Measurements from ENCODE around the gene TLR7. TPM values are rescaled to one million over a fixed set of nuclear protein-coding genes. Genes with fewer than 3 reads are reported as not detected.
A peak's percentile ranks its signal among the peaks of the same experiment; 100 is the strongest.

TLR7 gene
- under 0.01 TPM in 1 of 2 replicates, not detected in the other for total RNA-seq (2014; rRNA removed)
- not detected for polyA plus RNA-seq (2012)

DNA sequence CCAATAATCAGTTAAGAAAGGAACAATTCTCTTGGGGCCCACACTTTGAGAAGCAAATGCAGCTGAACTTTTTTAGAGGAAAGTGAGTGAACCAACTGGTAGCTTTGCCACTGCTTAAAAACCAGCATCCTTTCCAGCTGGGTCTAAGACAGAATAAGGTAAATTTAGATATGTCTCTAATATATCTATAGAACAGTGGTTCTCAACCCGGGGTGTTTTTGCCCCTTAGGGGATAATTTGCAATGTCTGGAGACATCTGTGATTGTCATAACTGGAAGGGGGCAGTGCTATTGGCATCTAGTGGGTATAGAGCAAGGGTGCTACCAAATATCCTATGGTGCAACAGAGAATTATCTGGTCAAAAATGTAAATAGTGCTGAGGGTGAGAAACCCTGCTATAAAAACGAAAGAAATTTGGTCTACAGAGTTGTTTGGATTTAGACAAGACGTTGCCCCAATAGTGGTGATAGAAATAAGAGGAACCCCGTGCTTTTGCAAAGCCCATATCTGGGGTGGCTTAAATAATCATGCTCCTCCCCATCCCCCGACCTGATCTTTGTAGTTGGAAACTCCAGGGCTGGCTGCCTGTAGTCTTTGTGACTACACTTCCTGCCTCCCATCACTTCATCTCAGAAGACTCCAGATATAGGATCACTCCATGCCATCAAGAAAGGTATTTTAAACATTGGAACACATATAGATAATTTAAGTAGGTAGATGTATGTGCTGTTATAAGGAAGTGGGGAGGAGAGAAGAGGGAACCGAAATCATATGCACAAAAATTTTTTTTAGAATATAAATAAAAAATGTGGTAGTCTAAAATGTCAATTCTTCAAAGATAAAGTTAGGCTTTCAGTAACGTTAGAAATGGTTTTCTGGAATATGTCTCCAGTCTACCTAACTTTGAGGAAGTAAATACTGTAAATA lies at the start of gene TLR7:
TLR7 (plus strand) TSS at position 622 of the 927 bp plus-strand sequence. CDS start 507 bp downstream, outside the sequence.
- no peak for DNase-seq (ENCODE audit: low read depth)

DNA sequence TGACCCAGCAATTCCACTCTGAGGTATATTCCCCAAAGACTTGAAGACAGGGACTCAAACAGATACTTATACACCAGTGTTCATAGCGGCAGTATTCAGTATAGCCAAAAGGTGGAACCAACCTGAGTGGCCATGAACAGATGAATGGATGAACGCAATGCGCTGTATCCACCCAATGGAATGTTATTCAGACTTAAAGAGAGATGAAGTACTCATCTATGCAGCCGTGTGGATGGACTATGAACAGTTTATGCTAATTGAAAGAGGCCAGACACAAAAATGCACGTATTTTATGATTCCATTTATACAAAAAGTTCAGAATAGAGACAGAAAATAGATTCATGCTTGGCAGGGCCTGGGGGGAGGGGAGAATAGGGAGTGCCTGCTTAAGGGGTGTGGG lies 49.3 kb upstream of the TLR7 start:
- DNase-seq (ENCODE audit: low read depth) = no peak

DNA sequence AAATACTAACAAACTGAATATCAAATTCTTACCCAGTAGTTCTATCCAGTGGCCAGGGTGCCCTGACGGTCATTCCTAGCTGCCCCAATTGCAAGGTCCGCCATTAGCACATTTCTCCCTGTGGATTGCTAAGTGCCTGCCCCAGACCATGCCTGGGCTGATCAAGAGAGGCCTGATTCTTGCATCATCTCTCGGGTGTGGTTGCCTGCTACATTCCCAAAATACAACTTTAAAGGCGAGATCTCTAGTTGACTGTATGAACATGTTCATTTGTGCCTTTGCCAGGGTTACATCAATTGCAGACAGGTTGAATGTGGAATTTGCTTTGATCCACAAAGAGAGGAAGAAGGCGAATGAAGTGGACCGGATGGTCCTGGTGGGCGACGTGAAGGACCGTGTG lies 47.6 kb upstream of the TLR7 start:
- DNase-seq (ENCODE audit: low read depth) = no peak

DNA sequence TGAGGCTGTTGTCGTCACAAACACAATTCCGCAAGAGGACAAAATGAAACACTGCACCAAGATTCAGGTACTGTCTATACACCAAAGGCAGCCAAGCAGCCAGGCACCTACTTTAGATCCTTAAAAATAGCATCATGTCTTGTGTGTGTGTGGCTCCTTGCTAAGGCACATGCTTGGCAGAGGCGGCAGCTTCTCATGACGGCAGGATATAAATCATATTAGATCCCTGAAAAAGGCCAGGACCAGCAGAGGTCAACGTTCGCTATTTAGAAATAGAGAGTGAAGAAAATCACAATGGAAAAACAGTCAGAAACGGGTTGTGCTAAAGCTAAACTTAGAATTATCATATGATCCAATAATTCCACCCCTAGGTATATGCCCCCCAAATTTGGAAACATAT lies 46.1 kb upstream of the TLR7 start:
- DNase-seq (ENCODE audit: low read depth) = no peak

DNA sequence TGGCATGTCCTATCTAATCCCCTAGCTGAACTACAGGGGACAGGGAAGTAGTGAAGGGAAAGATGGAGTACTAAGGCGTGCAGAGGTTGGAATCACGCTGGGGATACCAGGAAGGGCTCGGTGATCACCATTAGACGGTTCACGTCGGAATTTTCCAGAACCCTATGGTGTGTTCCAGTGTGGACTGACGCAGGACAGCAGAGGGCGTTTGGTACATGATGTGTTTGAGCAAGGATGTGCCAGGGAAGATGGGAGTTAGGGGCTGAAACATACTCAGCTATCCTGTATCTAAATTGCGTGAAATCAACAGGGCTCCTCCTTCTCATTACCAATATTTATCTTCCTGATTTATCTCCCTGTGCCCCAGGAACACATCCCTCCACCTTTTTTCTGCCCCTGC lies 41.9 kb upstream of the TLR7 start:
- DNase-seq (ENCODE audit: low read depth) = no peak

DNA sequence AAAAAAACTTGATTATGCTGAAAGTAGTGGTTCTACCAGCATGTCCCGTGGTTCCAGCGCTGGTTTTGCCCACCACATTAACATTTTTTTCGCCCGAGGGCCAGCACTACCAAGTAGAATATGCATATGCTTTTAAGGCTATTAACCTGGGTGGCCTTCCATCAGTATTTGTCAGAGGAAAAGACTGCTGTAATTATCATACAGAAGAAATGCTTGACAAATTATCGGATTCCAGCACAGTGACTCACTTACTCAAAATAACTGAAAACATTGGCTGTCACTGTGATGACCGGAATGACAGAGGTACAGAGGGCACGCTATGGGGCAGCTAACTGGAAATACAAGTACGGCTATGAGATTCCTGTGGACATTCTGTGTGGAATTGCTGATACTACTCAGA lies 41.1 kb upstream of the TLR7 start:
- DNase-seq (ENCODE audit: low read depth) = peak; percentile 0

DNA sequence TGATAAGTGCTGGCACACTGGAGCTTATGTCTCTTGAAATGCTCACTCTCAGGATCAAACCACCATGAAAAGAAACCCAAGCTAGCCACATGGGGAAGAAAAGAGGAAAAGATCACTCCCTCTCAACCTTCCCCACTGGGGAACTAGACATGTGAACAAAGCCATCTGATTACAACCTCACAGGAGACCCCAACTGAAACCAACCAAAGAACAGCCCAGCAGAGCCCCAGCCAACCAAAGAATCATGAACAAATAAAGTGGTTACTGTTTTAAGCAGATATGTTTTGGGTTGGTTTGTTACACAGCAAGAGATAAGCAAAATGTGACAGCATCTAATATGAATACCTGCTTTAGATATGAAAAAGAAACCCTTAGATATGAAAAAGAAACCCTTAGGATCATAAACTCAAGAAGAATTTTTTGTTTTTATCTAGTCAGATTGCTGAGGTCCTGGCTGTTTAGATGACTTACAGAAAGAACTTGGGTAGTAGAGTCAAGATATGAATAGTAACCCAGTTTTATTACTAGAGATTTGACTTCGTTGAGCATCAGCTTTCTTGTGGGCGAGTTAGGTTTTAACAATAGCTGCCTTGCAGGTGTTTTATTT lies 23.7 kb upstream of the TLR7 start:
- DNase-seq (ENCODE audit: low read depth) = no peak

DNA sequence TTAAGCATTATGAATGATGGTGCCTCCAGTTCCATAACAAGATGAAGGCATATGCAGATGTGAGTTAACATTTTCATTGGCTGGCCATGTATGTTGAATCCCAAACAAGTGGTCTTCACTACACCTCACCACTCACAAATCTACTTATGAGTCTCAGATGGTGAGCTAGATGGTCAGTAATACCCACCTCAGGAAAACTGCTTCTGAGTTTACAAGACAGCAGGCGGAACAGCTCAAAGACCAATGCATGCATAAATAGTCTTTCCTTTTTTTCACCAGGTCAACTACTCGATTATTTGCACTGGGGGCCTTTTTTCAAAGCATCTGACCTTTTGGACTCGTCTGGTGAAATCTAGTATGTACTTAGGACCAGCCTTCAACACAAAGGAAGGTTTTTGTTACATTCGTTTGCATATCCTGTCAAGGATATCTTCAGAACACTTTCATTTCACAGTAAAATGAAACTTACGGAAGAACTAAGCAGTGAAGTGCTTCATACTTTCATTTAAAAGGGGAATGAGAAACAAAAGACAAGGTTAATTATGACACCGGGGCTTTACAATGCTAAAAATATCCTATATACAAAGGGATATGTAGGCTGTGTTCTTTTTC lies 23.1 kb upstream of the TLR7 start:
- DNase-seq (ENCODE audit: low read depth) = no peak

DNA sequence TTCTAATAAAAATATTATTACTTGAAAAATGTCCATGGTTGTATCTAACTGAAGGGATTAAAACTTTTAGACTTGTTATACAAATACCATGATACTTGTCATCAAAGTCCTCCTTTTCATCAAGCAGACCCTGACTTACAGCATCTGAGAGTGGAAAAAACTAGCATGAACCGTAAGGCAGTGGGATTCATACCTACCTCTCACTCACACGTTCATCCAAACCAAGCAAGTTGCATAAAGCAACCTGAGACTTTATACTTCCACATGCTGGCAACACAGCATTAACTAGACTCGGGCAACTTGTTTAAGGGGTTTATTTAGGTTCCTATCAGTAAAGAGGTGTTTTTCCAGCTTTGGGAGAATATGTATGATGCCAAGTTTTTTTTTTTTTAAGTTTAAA lies 22.6 kb upstream of the TLR7 start:
- no peak for DNase-seq (ENCODE audit: low read depth)

DNA sequence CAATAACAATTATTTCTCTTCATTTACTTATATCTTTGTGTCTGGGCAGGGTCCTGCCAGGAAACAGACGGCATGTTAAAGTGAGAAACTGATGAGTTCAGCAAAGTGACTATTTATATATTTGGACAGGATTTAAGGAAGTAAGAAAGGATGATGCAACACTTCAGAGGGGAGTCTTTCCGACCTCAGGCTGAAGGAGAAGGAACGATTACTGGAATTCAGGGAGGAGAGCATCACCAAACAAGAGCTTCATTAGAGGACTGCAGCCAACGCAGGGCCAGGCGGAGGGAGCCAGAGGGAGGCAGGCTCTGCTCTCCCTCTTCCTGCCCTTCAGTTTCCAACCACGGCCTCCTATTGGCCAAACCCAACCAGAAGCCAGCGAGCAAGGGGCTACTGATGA lies 1.5 kb upstream of the TLR7 start:
- DNase-seq (ENCODE audit: low read depth) = no peak

DNA sequence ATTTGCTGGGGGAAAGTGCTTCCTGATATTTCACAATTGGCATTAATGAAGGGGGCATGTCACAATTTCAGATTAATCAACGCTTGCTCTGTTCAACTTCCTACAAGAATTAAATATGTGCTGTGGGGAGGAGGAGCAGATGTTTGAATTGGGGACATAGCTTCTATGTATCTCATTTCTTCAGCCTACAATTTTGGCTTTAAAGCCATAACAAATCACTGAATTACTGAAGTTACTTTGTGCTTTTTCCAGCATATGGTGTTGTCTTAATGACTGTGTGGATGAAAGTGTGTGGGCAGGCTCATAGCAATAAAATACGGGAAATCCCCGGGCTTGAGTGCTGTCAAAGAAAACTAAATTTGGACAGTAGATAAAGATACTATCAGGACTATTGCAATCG lies 813 bp downstream of the TLR7 start:
- no peak for DNase-seq (ENCODE audit: low read depth)

DNA sequence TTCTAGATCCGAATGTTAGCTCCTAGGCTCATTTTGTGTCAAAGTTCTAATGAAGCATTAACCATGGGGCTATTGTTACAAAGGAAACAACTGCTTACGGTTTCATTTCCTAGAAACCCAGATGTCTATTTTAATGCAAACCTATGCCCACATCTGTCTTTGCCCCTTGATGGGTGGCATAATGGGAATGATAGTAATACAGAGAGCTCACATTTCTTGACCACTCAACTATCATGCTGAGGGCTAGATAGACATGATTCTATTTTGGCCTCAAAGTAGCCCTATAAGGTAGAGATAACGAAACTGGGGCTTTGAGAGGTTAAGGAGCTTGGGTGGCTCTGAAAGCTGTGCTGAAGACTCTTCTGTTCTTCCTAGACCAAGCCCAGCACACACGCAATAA lies 1.9 kb downstream of the TLR7 start:
- no peak for DNase-seq (ENCODE audit: low read depth)

DNA sequence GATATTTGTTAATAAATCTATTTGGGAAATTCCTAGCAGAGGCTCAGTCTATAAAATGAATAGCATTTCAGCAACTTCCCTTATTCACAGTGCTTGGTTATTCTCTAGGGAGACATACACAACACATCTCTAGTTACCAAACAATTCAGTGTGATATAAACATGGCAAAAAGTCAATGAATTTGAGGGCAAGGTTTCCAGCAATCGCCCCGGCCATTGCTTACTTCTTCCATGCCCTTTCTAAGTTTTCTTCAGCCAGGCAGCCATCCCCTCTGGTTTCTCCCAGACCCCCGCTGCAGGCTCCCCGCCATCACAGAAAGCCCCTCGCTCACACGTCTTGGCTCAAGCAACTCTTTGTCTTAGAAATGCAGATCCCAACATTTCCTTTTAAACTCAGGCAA lies 4.4 kb downstream of the TLR7 start:
- no peak for DNase-seq (ENCODE audit: low read depth)

DNA sequence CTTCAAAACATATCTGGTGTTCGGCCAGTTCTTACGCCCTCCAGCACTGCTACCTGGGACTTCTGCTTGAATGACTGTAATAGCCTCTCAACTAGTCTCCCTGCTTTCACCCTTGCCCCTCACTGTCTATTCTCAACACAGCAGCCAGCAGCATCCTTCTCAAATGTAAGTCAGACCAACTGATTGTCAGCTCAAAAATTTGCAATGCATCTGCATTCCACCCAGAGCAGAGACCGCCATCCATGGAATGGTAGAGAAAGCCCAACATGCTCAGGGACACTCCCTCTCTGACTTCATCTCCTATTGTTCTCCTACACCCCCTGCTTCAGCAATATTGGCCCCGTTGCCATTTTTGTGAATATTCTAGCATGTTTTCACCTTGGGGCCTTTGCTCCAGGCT lies 5.9 kb downstream of the TLR7 start:
- no peak for DNase-seq (ENCODE audit: low read depth)

DNA sequence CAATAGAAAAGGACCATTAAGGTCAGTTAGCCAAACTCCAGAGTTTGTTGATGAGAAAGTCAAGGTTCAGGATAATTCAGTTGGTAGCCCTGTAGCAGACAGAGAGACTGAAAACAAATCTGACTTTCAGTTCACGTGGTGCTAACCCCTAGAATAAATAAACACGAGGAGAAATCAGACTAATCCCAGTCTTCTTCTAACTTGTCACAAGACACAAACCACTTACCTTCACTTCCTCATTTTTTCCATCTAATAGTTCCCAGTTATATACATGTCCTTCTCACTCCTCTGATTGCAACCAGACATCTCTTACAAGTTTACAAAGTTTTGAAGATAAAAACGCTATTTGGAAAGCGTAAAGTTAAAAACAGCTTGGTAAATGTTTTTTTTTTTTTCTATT lies 7.7 kb downstream of the TLR7 start:
- DNase-seq (ENCODE audit: low read depth) = no peak

DNA sequence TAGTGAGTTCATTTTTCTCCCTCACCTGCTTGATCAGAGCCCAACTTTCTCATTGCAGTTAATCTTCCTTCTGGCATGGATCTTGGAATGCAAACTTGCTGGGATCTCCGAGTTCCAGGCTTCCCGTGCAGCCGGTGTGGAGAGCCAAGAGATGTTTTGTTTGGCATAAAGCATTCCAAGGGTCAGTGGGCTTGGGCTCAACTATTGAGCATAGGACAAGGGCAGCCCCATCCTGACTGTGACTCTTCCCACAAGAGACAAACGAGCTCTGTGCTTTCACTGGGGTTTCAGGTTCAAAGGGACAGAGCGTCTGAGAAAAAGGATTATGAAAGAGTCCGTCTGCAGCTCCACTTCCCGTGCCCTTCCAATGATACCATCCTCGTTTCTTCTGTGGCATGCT lies 10.5 kb downstream of the TLR7 start:
- DNase-seq (ENCODE audit: low read depth) = no peak

DNA sequence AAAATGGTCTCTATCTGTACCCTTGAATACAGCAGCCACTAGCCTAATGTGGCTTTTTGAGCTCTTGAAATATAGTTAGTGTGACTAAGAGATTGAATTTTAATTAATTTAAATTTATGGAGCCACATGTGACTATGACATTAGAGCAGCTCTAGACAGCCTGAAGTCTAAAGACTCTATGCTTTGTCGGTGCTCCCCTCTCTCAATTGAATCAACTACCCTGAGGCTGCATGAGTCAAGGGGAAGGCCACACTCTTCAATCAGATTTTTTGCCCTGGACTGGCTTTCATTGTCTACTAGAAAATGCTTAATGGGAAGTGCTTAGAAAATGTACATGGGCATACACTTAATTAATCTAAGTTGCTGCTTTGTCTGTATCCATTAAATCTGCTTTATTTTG lies 11.7 kb downstream of the TLR7 start:
- no peak for DNase-seq (ENCODE audit: low read depth)

DNA sequence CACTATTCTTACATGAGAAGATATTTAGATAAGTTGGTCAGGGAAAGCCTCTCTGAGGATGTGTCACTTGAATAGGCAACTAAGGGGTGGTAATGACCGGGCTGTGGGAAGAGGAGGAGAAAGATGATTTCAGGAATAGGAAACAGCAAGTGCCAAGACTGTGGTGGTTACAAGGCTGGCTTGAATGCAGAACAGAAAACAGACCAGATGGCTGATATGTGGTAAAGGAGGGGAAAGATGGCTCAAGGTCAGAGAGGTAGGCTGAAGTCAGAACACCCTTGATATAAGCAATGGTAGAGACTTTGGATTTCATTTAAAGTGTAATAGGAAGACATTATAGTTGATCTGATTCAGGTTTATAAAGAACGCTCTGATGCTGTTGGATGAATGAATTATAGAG lies 15.0 kb downstream of the TLR7 start:
- DNase-seq (ENCODE audit: low read depth) = no peak

DNA sequence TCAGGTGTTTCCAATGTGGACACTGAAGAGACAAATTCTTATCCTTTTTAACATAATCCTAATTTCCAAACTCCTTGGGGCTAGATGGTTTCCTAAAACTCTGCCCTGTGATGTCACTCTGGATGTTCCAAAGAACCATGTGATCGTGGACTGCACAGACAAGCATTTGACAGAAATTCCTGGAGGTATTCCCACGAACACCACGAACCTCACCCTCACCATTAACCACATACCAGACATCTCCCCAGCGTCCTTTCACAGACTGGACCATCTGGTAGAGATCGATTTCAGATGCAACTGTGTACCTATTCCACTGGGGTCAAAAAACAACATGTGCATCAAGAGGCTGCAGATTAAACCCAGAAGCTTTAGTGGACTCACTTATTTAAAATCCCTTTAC lies 18.6 kb downstream of the TLR7 start:
- DNase-seq (ENCODE audit: low read depth) = no peak

DNA sequence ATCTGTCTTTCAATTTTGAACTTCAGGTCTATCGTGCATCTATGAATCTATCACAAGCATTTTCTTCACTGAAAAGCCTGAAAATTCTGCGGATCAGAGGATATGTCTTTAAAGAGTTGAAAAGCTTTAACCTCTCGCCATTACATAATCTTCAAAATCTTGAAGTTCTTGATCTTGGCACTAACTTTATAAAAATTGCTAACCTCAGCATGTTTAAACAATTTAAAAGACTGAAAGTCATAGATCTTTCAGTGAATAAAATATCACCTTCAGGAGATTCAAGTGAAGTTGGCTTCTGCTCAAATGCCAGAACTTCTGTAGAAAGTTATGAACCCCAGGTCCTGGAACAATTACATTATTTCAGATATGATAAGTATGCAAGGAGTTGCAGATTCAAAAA lies 19.7 kb downstream of the TLR7 start:
- DNase-seq (ENCODE audit: low read depth) = no peak

DNA sequence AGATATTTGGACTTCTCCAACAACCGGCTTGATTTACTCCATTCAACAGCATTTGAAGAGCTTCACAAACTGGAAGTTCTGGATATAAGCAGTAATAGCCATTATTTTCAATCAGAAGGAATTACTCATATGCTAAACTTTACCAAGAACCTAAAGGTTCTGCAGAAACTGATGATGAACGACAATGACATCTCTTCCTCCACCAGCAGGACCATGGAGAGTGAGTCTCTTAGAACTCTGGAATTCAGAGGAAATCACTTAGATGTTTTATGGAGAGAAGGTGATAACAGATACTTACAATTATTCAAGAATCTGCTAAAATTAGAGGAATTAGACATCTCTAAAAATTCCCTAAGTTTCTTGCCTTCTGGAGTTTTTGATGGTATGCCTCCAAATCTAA lies 20.3 kb downstream of the TLR7 start:
- no peak for DNase-seq (ENCODE audit: low read depth)

DNA sequence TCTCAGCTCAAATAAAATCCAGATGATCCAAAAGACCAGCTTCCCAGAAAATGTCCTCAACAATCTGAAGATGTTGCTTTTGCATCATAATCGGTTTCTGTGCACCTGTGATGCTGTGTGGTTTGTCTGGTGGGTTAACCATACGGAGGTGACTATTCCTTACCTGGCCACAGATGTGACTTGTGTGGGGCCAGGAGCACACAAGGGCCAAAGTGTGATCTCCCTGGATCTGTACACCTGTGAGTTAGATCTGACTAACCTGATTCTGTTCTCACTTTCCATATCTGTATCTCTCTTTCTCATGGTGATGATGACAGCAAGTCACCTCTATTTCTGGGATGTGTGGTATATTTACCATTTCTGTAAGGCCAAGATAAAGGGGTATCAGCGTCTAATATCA lies 20.9 kb downstream of the TLR7 start:
- DNase-seq (ENCODE audit: low read depth) = no peak

DNA sequence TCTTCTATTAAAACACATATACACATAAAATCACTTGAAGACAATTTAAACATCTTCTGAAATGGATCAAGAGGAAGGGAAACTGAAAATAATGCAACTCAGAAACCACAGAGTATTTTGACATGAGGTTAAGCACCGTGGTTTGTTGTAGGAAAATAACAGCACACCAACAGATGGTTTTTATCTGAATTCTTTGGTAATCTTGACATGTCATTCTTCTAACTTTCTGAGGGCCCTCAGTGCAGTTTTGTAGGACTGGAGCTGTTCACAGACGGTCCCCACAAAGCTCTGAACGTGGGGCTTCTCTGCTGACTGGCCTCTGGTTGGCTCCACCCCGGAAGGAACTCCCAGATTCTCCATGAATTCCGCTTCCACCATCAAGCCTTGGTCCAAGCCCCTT lies 23.6 kb downstream of the TLR7 start:
- DNase-seq (ENCODE audit: low read depth) = no peak
